Tibial artery (tissue), 4 donors: ENCODE data around the gene LECT2.

ENCODE experiments used
- DNase-seq, 2 donors: peaks; one replicate each; pipeline ENCODE4 v3.0.0-alpha.2; 2019
- H3K27ac ChIP-seq, 2 donors: fragments of 200-600 bp; sonication (generic) in 1 of 2; 1 replicate in 1 of 2; 2 replicates in 1 of 2; pipeline ENCODE4 v1.5.1; 2018 to 2019; ENCODE audit warnings: mild to moderate bottlenecking in 1 of 2
- H3K27me3 ChIP-seq, 2 donors: fragments of 200-600 bp; sonication (generic) in 1 of 2; one replicate each; pipeline versions ENCODE4 v1.5.1 to v1.6.0; 2016 to 2019
- H3K36me3 ChIP-seq, 3 donors: fragments of 200-600 bp; sonication (generic) in 2 of 3; one replicate each; pipeline ENCODE4 v1.5.1; 2016 to 2019; ENCODE audit warnings: mild to moderate bottlenecking in 2 of 3
- H3K4me1 ChIP-seq, 4 donors: fragments of 200-600 bp; sonication (generic) in 2 of 4; 1 replicate in 3 of 4; 2 replicates in 1 of 4; pipeline ENCODE4 v1.5.1; 2016 to 2019
- H3K4me3 ChIP-seq, 2 donors: fragments of 200-600 bp; sonication (generic) in 1 of 2; 1 replicate in 1 of 2; 2 replicates in 1 of 2; pipeline ENCODE4 v1.5.1; 2018 to 2019; ENCODE audit warnings: mild to moderate bottlenecking in 2 of 2
- H3K9me3 ChIP-seq, 3 donors: fragments of 200-600 bp; sonication (generic) in 1 of 3; one replicate each; pipeline ENCODE4 v1.5.1; 2016 to 2019
- CTCF ChIP-seq, 2 experiments: fragments of 200-600 bp in 1 of 2; fragments of 450-650 bp in 1 of 2; IDR thresholded peaks; one replicate each; pipeline ENCODE4 v1.5.1; 2017 to 2019; ENCODE audit warnings: antibody characterized with exemption in 2 of 2, mild to moderate bottlenecking in 1 of 2, moderate library complexity in 1 of 2
- intact Hi-C: fragments of 100-400 bp; cut with DNase I; formaldehyde crosslinking; loops from one replicate; pipeline ENCODE4 v1.15.0; 2023; ENCODE audit warnings: low total_unique reads

LECT2 gene

GRCh38 chr5:135951257-135951656 is 3.5 kb downstream of the LECT2 start:
- H3K27me3 ChIP-seq: no peaks in the 10 kb centered on the region
- H3K4me1 ChIP-seq: no peaks in the 10 kb centered on the region
- H3K27ac ChIP-seq: no peak overlapping the region
- no peaks in the 10 kb centered on the region for H3K9me3 ChIP-seq
- TF ChIP-seq CTCF (IDR thresholded peaks at IDR 0.05): no peak
- DNase-seq: no peak
- H3K4me3 ChIP-seq: no peak overlapping the region
- intact Hi-C loops: no loop called here
- H3K36me3 ChIP-seq: no peaks in the 10 kb centered on the region

GRCh38 chr5:135950611-135951010 is 4.2 kb downstream of the LECT2 start:
- no peaks in the 10 kb centered on the region for H3K9me3 ChIP-seq

GRCh38 chr5:135944967-135945560 is 9.7 kb downstream of the LECT2 start:
- TF ChIP-seq CTCF (IDR thresholded peaks at IDR 0.05): peak; percentile 73 to 85
- intact Hi-C loops: loop anchor here (2.0 to 5.0 kb wide), 3 partner anchors 118 to 267 kb away; no protein-coding TSS in a partner anchor
- no peak overlapping the region for H3K4me3 ChIP-seq
- H3K27ac ChIP-seq: no peak overlapping the region
- DNase-seq: peak in 1 of 2 donors; percentile 65
- no peaks in the 10 kb centered on the region for H3K4me1 ChIP-seq
- H3K36me3 ChIP-seq: no peaks in the 10 kb centered on the region
- H3K27me3 ChIP-seq: no peaks in the 10 kb centered on the region
- H3K9me3 ChIP-seq: no peaks in the 10 kb centered on the region

More at GRCh38 chr5:135950611-135951010, 4.2 kb downstream of the LECT2 start:
- DNase-seq: no peak
- H3K4me1 ChIP-seq: no peaks in the 10 kb centered on the region
- no peak overlapping the region for H3K27ac ChIP-seq
- intact Hi-C loops: no loop called here
- no peak for TF ChIP-seq CTCF (IDR thresholded peaks at IDR 0.05)
- H3K4me3 ChIP-seq: no peak overlapping the region
- H3K36me3 ChIP-seq: no peaks in the 10 kb centered on the region
- H3K27me3 ChIP-seq: no peaks in the 10 kb centered on the region

GRCh38 chr5:135944564-135944963 is 10.2 kb downstream of the LECT2 start:
- Histone ChIP-seq H3K27me3 (no peaks in the 10 kb centered on the region), H3K4me3 (no peak overlapping the region), H3K9me3 (no peaks in the 10 kb centered on the region), H3K4me1 (no peaks in the 10 kb centered on the region), H3K36me3 (no peaks in the 10 kb centered on the region), H3K27ac (no peak overlapping the region)
- intact Hi-C loops: loop anchor here (2.0 kb wide), 1 partner anchor 118 kb away; no protein-coding TSS in a partner anchor
- no peak for DNase-seq
- TF ChIP-seq CTCF (IDR thresholded peaks at IDR 0.05): no peak

GRCh38 chr5:135942202-135942771 is 12.5 kb downstream of the LECT2 start:
- Histone ChIP-seq H3K4me1 (no peaks in the 10 kb centered on the region), H3K27ac (no peak overlapping the region), H3K4me3 (no peak overlapping the region), H3K36me3 (no peaks in the 10 kb centered on the region), H3K27me3 (no peaks in the 10 kb centered on the region), H3K9me3 (no peaks in the 10 kb centered on the region)
- intact Hi-C loops: no loop called here
- no peak for TF ChIP-seq CTCF (IDR thresholded peaks at IDR 0.05)
- DNase-seq: no peak
